GM23338 (cell line): ENCODE data around the gene DEPDC5. TPM values are rescaled to one million over a fixed set of nuclear protein-coding genes. Genes with fewer than 3 reads are reported as not detected.

Experiments
- ATAC-seq: fragments of 200-7000 bp; cut with Tn5 transposase; 3 replicates; pipeline ENCODE4 v1.9.1; 2020
- DNase-seq: peaks from one replicate; pipeline ENCODE4 v3.0.0-alpha.2; 2015; ENCODE audit warnings: low spot score
- H2AFZ ChIP-seq: fragments of 200-600 bp; sonication (generic); 2 replicates; pipeline ENCODE4 v1.8.0; 2016; ENCODE audit warnings: antibody characterized with exemption, mild to moderate bottlenecking, moderate library complexity
- H3F3A ChIP-seq: fragments of 200-600 bp; sonication (generic); replicated peaks from 2 replicates; pipeline ENCODE4 v1.8.0; 2017; ENCODE audit warnings: antibody characterized with exemption, mixed run types, low read depth
- H3K27ac ChIP-seq: fragments of 200-600 bp; sonication (generic); 2 replicates; pipeline ENCODE4 v1.6.1; 2016; ENCODE audit warnings: low read depth
- H3K27me3 ChIP-seq: fragments of 200-600 bp; sonication (generic); 2 replicates; pipeline ENCODE4 v1.8.0; 2016; ENCODE audit warnings: mild to moderate bottlenecking, mixed run types, moderate library complexity; ENCODE audit not compliant: insufficient read depth
- H3K36me3 ChIP-seq: fragments of 200-600 bp; sonication (generic); 2 replicates; pipeline ENCODE4 v1.8.0; 2016; ENCODE audit warnings: mild to moderate bottlenecking; ENCODE audit not compliant: insufficient read depth
- H3K4me1 ChIP-seq: fragments of 200-600 bp; sonication (generic); 2 replicates; pipeline ENCODE4 v1.8.0; 2016; ENCODE audit warnings: mild to moderate bottlenecking, moderate library complexity; ENCODE audit not compliant: insufficient read depth
- H3K4me2 ChIP-seq: fragments of 200-600 bp; sonication (generic); 2 replicates; pipeline ENCODE4 v1.7.1; 2017; ENCODE audit warnings: mixed run types
- H3K4me3 ChIP-seq: fragments of 200-600 bp; sonication (generic); 2 replicates; pipeline ENCODE4 v1.6.1; 2016; ENCODE audit warnings: mixed run types
- H3K79me2 ChIP-seq: fragments of 200-600 bp; sonication (generic); replicated peaks from 2 replicates; pipeline ENCODE4 v1.8.0; 2017; ENCODE audit warnings: mild to moderate bottlenecking; ENCODE audit not compliant: insufficient read depth
- H3K9me2 ChIP-seq: fragments of 200-600 bp; sonication (generic); 2 replicates; pipeline ENCODE4 v1.8.0; 2017; ENCODE audit not compliant: insufficient read depth
- H4K20me1 ChIP-seq: fragments of 200-600 bp; sonication (generic); replicated peaks from 2 replicates; pipeline ENCODE4 v1.8.0; 2017; ENCODE audit warnings: mild to moderate bottlenecking; ENCODE audit not compliant: insufficient read depth
- H3K27ac Mint-ChIP-seq: 2 replicates; pipeline ENCODE4 v1.8.0; 2020; ENCODE audit warnings: inconsistent platforms, mild to moderate bottlenecking, moderate library complexity, mixed read lengths
- H3K27me3 Mint-ChIP-seq: 3 replicates; pipeline ENCODE4 v1.8.0; 2022; ENCODE audit warnings: low read depth, mild to moderate bottlenecking, moderate library complexity, mixed read lengths, inconsistent platforms; ENCODE audit not compliant: insufficient read depth, poor library complexity
- H3K36me3 Mint-ChIP-seq: 3 replicates; pipeline ENCODE4 v1.8.0; 2021; ENCODE audit warnings: low read depth, mild to moderate bottlenecking, inconsistent platforms, moderate library complexity, mixed read lengths
- H3K4me1 Mint-ChIP-seq: 3 replicates; pipeline ENCODE4 v1.8.0; 2020; ENCODE audit warnings: mild to moderate bottlenecking, inconsistent platforms, mixed read lengths
- H3K4me3 Mint-ChIP-seq: 3 replicates; pipeline ENCODE4 v1.8.0; 2021; ENCODE audit warnings: moderate library complexity, mild to moderate bottlenecking, inconsistent platforms, mixed read lengths
- H3K9me3 Mint-ChIP-seq: 3 replicates; pipeline ENCODE4 v1.8.0; 2020; ENCODE audit warnings: moderate library complexity, mild to moderate bottlenecking, inconsistent platforms, mixed read lengths
- CREB1 ChIP-seq: fragments of 250-450 bp; sonication (Bioruptor Pico); IDR thresholded peaks from 2 replicates; pipeline ENCODE4 v1.5.0; 2020; ENCODE audit warnings: low read depth, mild to moderate bottlenecking, moderate library complexity
- EZH2 ChIP-seq: fragments of 200-600 bp; sonication (generic); IDR thresholded peaks from one replicate; pipeline ENCODE4 v1.8.0; 2017; ENCODE audit warnings: antibody characterized with exemption, mild to moderate bottlenecking, low read depth; ENCODE audit not compliant: unreplicated experiment
- EZH2phosphoT487 ChIP-seq: fragments of 200-600 bp; sonication (generic); IDR thresholded peaks from one replicate; pipeline ENCODE4 v1.8.1; 2018; ENCODE audit warnings: antibody characterized with exemption; ENCODE audit not compliant: unreplicated experiment
- JUNB ChIP-seq: IDR thresholded peaks from one replicate; pipeline ENCODE4 v1.6.1; 2016; ENCODE audit warnings: antibody characterized with exemption; ENCODE audit not compliant: unreplicated experiment
- POLR2AphosphoS5 ChIP-seq: IDR thresholded peaks from 2 replicates; pipeline ENCODE4 v1.6.1; 2016; ENCODE audit warnings: antibody characterized with exemption, low read depth
- REST ChIP-seq: IDR thresholded peaks from one replicate; pipeline ENCODE4 v1.6.1; 2018; ENCODE audit warnings: antibody characterized with exemption; ENCODE audit not compliant: unreplicated experiment
- STAT1 ChIP-seq: IDR thresholded peaks from one replicate; pipeline ENCODE4 v1.6.1; 2016; ENCODE audit warnings: antibody characterized with exemption; ENCODE audit not compliant: unreplicated experiment
- ZNF114 ChIP-seq: fragments of 250-450 bp; sonication (Bioruptor Pico); IDR thresholded peaks from 2 replicates; pipeline ENCODE4 v1.5.0; 2020; ENCODE audit warnings: mild to moderate bottlenecking, moderate library complexity
- ZNF331 ChIP-seq: fragments of 250-450 bp; sonication (Bioruptor Pico); IDR thresholded peaks from 2 replicates; pipeline ENCODE4 v1.5.0; 2020; ENCODE audit warnings: low read depth, mild to moderate bottlenecking, moderate library complexity
- ZNF462 ChIP-seq: fragments of 250-450 bp; sonication (Bioruptor Pico); IDR thresholded peaks from 2 replicates; pipeline ENCODE4 v1.5.0; 2020; ENCODE audit warnings: mild to moderate bottlenecking, moderate library complexity
- polyA plus RNA-seq: library from polyadenylated mRNA; unstranded; fragments of >200 nt; fragmentation: Nextera tagmentation; extraction: Ambion mirVana; gene quantifications from 2 replicates; pipeline ENCODE4 v1.2.1, GENCODE V29; 2016
- total RNA-seq: library from RNA; depleted of rRNA; stranded (reverse); fragments of >200 nt; shearing (Covaris generic); gene quantifications from 2 replicates; pipeline ENCODE4 v1.2.3, GENCODE V29; 2014
- TF ChIP-seq, protein P1 (sequence below), 2 experiments: fragments of 200-600 bp in 1 of 2; sonication (generic) in 1 of 2; conservative IDR thresholded peaks; 2 replicates each; pipeline versions ENCODE4 v1.5.1 to v1.6.1; 2016 to 2017; ENCODE audit warnings: antibody characterized with exemption in 2 of 2, low read depth in 2 of 2, mild to moderate bottlenecking in 2 of 2, moderate library complexity in 1 of 2

DEPDC5 gene
- total and polyA plus RNA-seq, 2 experiments from 2014 or later = 18.7 to 19.7 TPM

GRCh38 chr22:31838917-31839316, 85.1 kb downstream of the DEPDC5 start:
- no peak for ATAC-seq
- H3K4me2 ChIP-seq = no peak overlapping the region
- TF ChIP-seq ZNF331 (CRISPR knock-in tag) (no peak), ZNF114 (no peak), EZH2phosphoT487 (no peak), EZH2 (no peak), JUNB (no peak), POLR2AphosphoS5 (no peak), REST (no peak), CREB1 (no peak), STAT1 (no peak), ZNF462 (CRISPR knock-in tag) (no peak)
- TF ChIP-seq, protein P1, sequence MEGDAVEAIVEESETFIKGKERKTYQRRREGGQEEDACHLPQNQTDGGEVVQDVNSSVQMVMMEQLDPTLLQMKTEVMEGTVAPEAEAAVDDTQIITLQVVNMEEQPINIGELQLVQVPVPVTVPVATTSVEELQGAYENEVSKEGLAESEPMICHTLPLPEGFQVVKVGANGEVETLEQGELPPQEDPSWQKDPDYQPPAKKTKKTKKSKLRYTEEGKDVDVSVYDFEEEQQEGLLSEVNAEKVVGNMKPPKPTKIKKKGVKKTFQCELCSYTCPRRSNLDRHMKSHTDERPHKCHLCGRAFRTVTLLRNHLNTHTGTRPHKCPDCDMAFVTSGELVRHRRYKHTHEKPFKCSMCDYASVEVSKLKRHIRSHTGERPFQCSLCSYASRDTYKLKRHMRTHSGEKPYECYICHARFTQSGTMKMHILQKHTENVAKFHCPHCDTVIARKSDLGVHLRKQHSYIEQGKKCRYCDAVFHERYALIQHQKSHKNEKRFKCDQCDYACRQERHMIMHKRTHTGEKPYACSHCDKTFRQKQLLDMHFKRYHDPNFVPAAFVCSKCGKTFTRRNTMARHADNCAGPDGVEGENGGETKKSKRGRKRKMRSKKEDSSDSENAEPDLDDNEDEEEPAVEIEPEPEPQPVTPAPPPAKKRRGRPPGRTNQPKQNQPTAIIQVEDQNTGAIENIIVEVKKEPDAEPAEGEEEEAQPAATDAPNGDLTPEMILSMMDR (conservative IDR thresholded peaks at IDR 0.05; ENCODE audit: low read depth in 2 of 2) = no peak

More at GRCh38 chr22:31838917-31839316, 85.1 kb downstream of the DEPDC5 start:
- Mint-ChIP-seq H3K9me3 (no peaks in the 10 kb centered on the region), H3K27ac (no peak overlapping the region; the same call in 1 of the 2 replicates), H3K4me1 (no peaks in the 10 kb centered on the region), H3K36me3 (peaks cover 4% of the 10 kb centered on the region; the same call in 2 of the 3 replicates), H3K4me3 (no peak overlapping the region), H3K27me3 (no peaks in the 10 kb centered on the region)
- no peaks in the 10 kb centered on the region for H3K27me3 ChIP-seq
- H3K79me2 ChIP-seq = no peaks in the 10 kb centered on the region
- H3K4me1 ChIP-seq = no peaks in the 10 kb centered on the region
- no peaks in the 10 kb centered on the region; the same call in 1 of the 2 replicates for H4K20me1 ChIP-seq
- no peak overlapping the region for H3K27ac ChIP-seq
- H3K9me2 ChIP-seq = no peaks in the 10 kb centered on the region
- no peak overlapping the region for H2AFZ ChIP-seq
- DNase-seq = no peak
- 0 out of 2 replicates have a peak, but pooled peaks cover 6% of the 10 kb centered on the region for H3F3A ChIP-seq
- H3K36me3 ChIP-seq = no peaks in the 10 kb centered on the region
- H3K4me3 ChIP-seq = no peak overlapping the region
